22Rv1 (cell line): ENCODE results near the gene ZNF778.

Experiments
- CTCF ChIP-seq: fragments of 450-650 bp; IDR thresholded peaks from 2 replicates; pipeline ENCODE4 v1.5.1; 2017; ENCODE audit warnings: mild to moderate bottlenecking
- ZFX ChIP-seq: fragments of 450-650 bp; IDR thresholded peaks from 2 replicates; pipeline ENCODE4 v1.6.1; 2017; ENCODE audit warnings: antibody characterized with exemption, borderline replicate concordance

GRCh38 chr16:89277641-89278341, 60.3 kb downstream of the ZNF778 start:
- TF ChIP-seq CTCF (no peak), ZFX (no peak)
